Left lung (tissue), 10 donors: ENCODE data around the gene DCDC2. TPM values are rescaled to one million over a fixed set of nuclear protein-coding genes. Genes with fewer than 3 reads are reported as not detected.
A peak's percentile ranks its signal among the peaks of the same experiment; 100 is the strongest.

Experiments
- ATAC-seq: fragments of 200-7000 bp; cut with Tn5 transposase; one replicate; pipeline ENCODE4 v1.9.1; 2020; ENCODE audit warnings: moderate library complexity
- DNase-seq, 4 donors: peaks; one replicate each; pipeline ENCODE4 v3.0.0-alpha.2; 2013 to 2020
- H3K27ac ChIP-seq, 2 donors: fragments of 200-600 bp; sonication (generic) in 1 of 2; one replicate each; pipeline versions ENCODE4 v1.5.0 to v1.8.0; 2020 to 2021
- H3K27me3 ChIP-seq, 2 donors: fragments of 200-600 bp; sonication (generic) in 1 of 2; one replicate each; pipeline versions ENCODE4 v1.5.0 to v1.8.0; 2020 to 2021
- H3K36me3 ChIP-seq, 2 donors: fragments of 200-600 bp; sonication (generic) in 1 of 2; one replicate each; pipeline versions ENCODE4 v1.5.0 to v1.8.0; 2020 to 2021
- H3K4me1 ChIP-seq, 2 donors: fragments of 200-600 bp; one replicate each; pipeline ENCODE4 v1.8.0; 2021
- H3K4me3 ChIP-seq, 2 donors: fragments of 200-600 bp; sonication (generic) in 1 of 2; one replicate each; pipeline versions ENCODE4 v1.5.0 to v1.8.0; 2020 to 2021; ENCODE audit warnings: mild to moderate bottlenecking in 1 of 2
- H3K9me3 ChIP-seq, 2 donors: fragments of 200-600 bp; sonication (generic) in 1 of 2; one replicate each; pipeline versions ENCODE4 v1.5.0 to v1.8.0; 2020 to 2021
- intact Hi-C, 2 donors: fragments of 100-400 bp; cut with DNase I; formaldehyde crosslinking; loops; one replicate each; pipeline versions ENCODE4 v1.11.2 to v1.14.2; 2022
- polyA plus RNA-seq, 6 donors: library from polyadenylated mRNA; unstranded; fragments of 120-200 nt; gene quantifications; one replicate each; pipeline ENCODE4 v1.2.1, GENCODE V29; 2013; ENCODE audit not compliant: insufficient read length in 6 of 6
- total RNA-seq, 2 donors: library from RNA; stranded (reverse); fragmentation: NEBNext Ultra II Directional; extraction: Animal tissue kit (Norgen Biotek cat#: 25700); gene quantifications; one replicate each; pipeline ENCODE4 v1.2.1, GENCODE V29; 2021
- TF ChIP-seq, protein P1 (sequence below), 2 donors: fragments of 200-600 bp; sonication (generic) in 1 of 2; IDR thresholded peaks; one replicate each; pipeline versions ENCODE4 v1.5.0 to v1.8.0; 2021; ENCODE audit warnings: antibody characterized with exemption in 2 of 2
- donor health status: DM: no; HTN: yes; CAD: no.
- donor health status: DM: no; HTN: no; CAD: no.

Gene DCDC2
- total and polyA plus RNA-seq, 8 donors: 7.8 to 13.7 (median 10.5) TPM

GRCh38 chr6:24352434-24352833 lies 5.4 kb downstream of the DCDC2 start:
- TF ChIP-seq, protein P1, sequence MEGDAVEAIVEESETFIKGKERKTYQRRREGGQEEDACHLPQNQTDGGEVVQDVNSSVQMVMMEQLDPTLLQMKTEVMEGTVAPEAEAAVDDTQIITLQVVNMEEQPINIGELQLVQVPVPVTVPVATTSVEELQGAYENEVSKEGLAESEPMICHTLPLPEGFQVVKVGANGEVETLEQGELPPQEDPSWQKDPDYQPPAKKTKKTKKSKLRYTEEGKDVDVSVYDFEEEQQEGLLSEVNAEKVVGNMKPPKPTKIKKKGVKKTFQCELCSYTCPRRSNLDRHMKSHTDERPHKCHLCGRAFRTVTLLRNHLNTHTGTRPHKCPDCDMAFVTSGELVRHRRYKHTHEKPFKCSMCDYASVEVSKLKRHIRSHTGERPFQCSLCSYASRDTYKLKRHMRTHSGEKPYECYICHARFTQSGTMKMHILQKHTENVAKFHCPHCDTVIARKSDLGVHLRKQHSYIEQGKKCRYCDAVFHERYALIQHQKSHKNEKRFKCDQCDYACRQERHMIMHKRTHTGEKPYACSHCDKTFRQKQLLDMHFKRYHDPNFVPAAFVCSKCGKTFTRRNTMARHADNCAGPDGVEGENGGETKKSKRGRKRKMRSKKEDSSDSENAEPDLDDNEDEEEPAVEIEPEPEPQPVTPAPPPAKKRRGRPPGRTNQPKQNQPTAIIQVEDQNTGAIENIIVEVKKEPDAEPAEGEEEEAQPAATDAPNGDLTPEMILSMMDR (IDR thresholded peaks at IDR 0.05): no peak
- no peaks in the 10 kb centered on the region for H3K36me3 ChIP-seq
- H3K4me3 ChIP-seq: no peak overlapping the region
- no peak for DNase-seq
- H3K27ac ChIP-seq: no peak overlapping the region
- H3K27me3 ChIP-seq: peaks cover 0 to 16% of the 10 kb centered on the region in 2 donors
- no peaks in the 10 kb centered on the region for H3K9me3 ChIP-seq
- intact Hi-C loops: no loop called here
- peaks cover 0 to 1% of the 10 kb centered on the region in 2 donors for H3K4me1 ChIP-seq
- no peak for ATAC-seq

DNA sequence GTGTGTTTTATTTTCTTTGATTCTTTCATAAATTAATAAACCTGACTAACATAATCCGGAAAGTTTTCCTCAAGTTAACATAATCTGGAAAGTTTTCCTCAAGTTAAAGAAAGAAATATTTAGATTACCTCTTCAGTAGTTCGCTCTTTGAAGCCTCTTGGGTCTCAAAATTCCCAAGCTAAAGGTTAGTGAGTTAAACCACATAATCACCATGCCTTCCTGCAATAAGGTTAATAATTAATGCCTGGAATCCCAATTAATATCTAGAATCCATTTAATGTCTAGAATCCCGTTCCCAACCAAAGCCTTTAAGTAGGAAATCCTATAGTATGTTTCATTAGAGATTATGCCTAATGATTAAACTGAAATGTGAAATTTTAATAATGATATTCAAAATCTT lies 12.9 kb downstream of the DCDC2 start:
- no peak for DNase-seq
- no peak overlapping the region for H3K27ac ChIP-seq
- no peak overlapping the region for H3K4me3 ChIP-seq
- no peak for ATAC-seq
- no peaks in the 10 kb centered on the region for H3K36me3 ChIP-seq
- peaks cover 0 to 4% of the 10 kb centered on the region in 2 donors for H3K27me3 ChIP-seq
- intact Hi-C loops: no loop called here
- no peaks in the 10 kb centered on the region for H3K4me1 ChIP-seq
- TF ChIP-seq, protein P1 (IDR thresholded peaks at IDR 0.05): no peak
- H3K9me3 ChIP-seq: no peaks in the 10 kb centered on the region

DNA sequence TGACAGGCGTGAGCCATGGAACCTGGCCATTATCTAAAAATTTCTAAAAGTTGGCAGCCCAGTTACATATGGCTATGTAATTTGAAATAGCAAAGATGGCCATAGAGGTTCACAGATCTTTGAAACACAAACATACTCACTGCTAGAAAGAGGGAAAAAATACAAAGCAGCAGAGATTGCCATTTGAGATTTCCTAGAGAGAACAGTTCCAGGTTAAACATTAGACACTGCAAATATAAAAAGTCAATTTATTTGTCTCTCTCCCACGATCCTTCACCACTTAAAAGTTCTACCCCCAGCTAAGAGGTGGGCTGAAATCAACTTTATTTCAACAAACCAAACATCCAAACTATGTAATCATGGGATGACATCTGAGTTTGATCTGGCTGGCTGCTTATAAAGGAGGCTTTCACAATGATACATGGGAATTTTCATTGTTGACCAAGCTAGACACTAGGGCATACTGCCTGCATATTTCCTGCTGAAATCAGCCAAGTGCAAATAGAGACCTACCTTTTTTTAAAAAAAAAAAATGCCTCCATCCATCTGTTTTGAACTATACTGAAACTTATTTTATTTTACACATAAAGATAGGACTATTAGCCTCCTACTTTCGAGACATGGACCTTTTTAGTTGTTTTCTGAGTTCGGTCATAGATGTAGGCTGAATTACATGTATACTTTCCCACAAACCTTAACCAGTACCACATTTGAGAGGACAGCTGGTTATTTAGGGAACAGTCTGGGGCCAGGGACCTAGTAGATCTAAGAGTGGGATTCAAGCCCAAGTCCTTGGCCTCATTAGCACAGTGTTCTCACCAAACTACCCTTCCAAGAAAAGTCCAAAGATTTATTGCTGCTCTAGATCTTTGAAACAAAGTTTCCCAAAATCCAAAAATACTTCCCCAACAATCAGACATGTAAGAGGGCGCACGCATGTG lies 16.6 kb downstream of the DCDC2 start:
- intact Hi-C loops: no loop called here

GRCh38 chr6:24339932-24340331 lies 17.9 kb downstream of the DCDC2 start:
- Histone ChIP-seq H3K27ac (no peak overlapping the region), H3K27me3 (no peaks in the 10 kb centered on the region), H3K9me3 (peaks cover 0 to 10% of the 10 kb centered on the region in 2 donors), H3K4me3 (no peak overlapping the region), H3K4me1 (no peaks in the 10 kb centered on the region), H3K36me3 (no peaks in the 10 kb centered on the region)
- ATAC-seq: no peak
- intact Hi-C loops: no loop called here
- TF ChIP-seq, protein P1 (IDR thresholded peaks at IDR 0.05): no peak
- no peak for DNase-seq

More for the DNA sequence above, 16.6 kb downstream of the DCDC2 start:
- TF ChIP-seq, protein P1 (IDR thresholded peaks at IDR 0.05): no peak
- Histone ChIP-seq H3K9me3 (peaks cover 0 to 10% of the 10 kb centered on the region in 2 donors), H3K4me1 (no peaks in the 10 kb centered on the region), H3K27ac (no peak overlapping the region), H3K27me3 (no peaks in the 10 kb centered on the region), H3K4me3 (no peak overlapping the region), H3K36me3 (no peaks in the 10 kb centered on the region)
- ATAC-seq (peak; percentile 64), DNase-seq (no peak)

- Histone ChIP-seq H3K4me1 (no peaks in the 10 kb centered on the region), H3K4me3 (no peak overlapping the region), H3K27me3 (no peaks in the 10 kb centered on the region), H3K27ac (no peak overlapping the region), H3K9me3 (peaks cover 0 to 10% of the 10 kb centered on the region in 2 donors), H3K36me3 (no peaks in the 10 kb centered on the region)
- intact Hi-C loops: no loop called here
- DNase-seq: no peak
- TF ChIP-seq, protein P1 (IDR thresholded peaks at IDR 0.05): no peak
- no peak for ATAC-seq
These were observed 23.6 kb downstream of the DCDC2 start for GRCh38 chr6:24334285-24334684.
